Sigmoid colon (tissue), 4 donors: ENCODE data around the gene STRN.

Source experiments
- CTCF ChIP-seq, 4 experiments: fragments of 450-650 bp in 3 of 4; fragments of 200-600 bp in 1 of 4; IDR thresholded peaks; one replicate each; pipeline ENCODE4 v1.5.1; 2016 to 2019; ENCODE audit warnings: antibody characterized with exemption in 4 of 4, mild to moderate bottlenecking in 3 of 4, moderate library complexity in 2 of 4
- POLR2AphosphoS5 ChIP-seq, 4 donors: sonication (generic); formaldehyde crosslinking; IDR thresholded peaks; one replicate each; pipeline ENCODE4 v1.6.1; 2017; ENCODE audit warnings: antibody characterized with exemption in 4 of 4

DNA sequence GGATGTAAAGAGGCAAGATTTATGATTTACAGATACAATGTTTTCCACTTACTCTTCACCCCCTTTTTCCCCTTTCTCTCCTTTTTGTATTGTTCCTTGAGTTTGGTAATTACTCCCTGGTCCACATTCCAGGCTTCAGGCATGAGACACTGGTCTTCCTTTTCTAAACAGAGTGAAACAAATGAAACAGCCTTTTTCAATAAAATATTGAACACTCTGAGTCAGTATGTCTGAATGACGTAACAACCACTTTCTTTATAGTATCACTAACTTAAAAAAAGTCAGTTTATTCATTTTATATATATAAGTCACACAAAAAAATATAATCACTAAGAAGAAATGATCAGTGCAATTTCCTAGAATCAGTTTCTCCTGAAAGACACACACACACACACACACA is 79.7 kb downstream of the STRN start:
- TF ChIP-seq CTCF (IDR thresholded peaks at IDR 0.05) (no peak), POLR2AphosphoS5 (IDR thresholded peaks at IDR 0.05) (no peak)
